ENCODE measurements around the gene MRPL49. TPM values are rescaled to one million over a fixed set of nuclear protein-coding genes. Genes with fewer than 3 reads are reported as not detected.

Gene MRPL49
- total and polyA plus RNA-seq, 9 of the 15 experiments (the other 6 are each of a cell fraction or from before 2014, with no cell fraction given) = 74.3 to 132 (median 91.2) TPM

DNA sequence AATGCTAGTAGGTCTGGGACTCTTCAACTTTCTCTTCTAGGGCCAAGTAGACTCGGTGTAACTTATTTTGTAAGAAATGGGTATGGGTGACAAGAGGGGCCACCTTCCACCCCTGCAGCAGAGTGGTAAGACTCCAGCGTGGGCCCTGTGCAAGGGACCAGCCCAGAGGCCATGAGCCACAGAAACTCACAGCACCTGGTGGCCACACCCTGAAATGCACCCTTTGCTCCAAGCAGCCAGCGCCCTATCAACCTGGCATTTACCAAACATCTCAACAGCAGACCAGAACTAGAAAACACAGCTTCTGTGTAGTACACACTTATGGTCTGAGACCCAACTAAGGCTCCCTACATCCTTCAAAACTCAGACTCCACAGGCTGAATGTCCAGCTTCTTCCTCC, 44.0 kb upstream of the MRPL49 start:
- H3K9ac ChIP-seq (ENCODE audit: insufficient read depth in 1 of 2, low read depth in 2 of 2, low read length in 2 of 2) = no peak overlapping the region; a peak in 1 of 4 replicates
- H3K27me3 ChIP-seq (ENCODE audit: control insufficient read depth in 2 of 2, insufficient read depth in 2 of 2, low read length in 2 of 2) = no peaks in the 10 kb centered on the region
- H3K4me3 ChIP-seq = no peak overlapping the region
- H3K27ac ChIP-seq (ENCODE audit: extremely low read depth, low read depth, low read length) = 0 out of 3 replicates have a peak overlapping the region, but pooled peaks have one; percentile 16
- no peaks in the 10 kb centered on the region for H3K9me1 ChIP-seq (ENCODE audit: control insufficient read depth, insufficient read depth, low read length)
- ATAC-seq (peak; percentile 93), DNase-seq (ENCODE audit: extremely low read depth in 1 of 4, low spot score in 3 of 4) (peak; percentile 62 to 75 (median 65)), FAIRE-seq (peak; percentile 85)
- peaks cover 20 to 22% of the 10 kb centered on the region in 2 experiments; a peak in 4 of 5 replicates for H3K4me1 ChIP-seq (replicated peaks in 1 of 2; ENCODE audit: control insufficient read depth in 2 of 2, insufficient read depth in 2 of 2, low read length in 2 of 2)
- WGBS (ENCODE audit: insufficient coverage, low coverage, missing lambda C conversion rate) = 36% methylated on average over 3 of the region's 3 CpGs
- BruUV-seq (replicated peaks) = no TSS peak
- no peak overlapping the region for H2AFZ ChIP-seq (ENCODE audit: low read depth, low read length)
- in situ Hi-C loops (cut with MboI) (no loop called here), intact Hi-C loops (cut with micrococcal nuclease) (loop anchor here (1.0 kb wide), 1 partner anchor 64 kb away; the partner anchor contains the start of gene ARL2)
- H3K79me2 ChIP-seq (ENCODE audit: control insufficient read depth, insufficient read depth, low read length) = peaks cover 53% of the 10 kb centered on the region
- peaks cover 70% of the 10 kb centered on the region for H3K36me3 ChIP-seq (ENCODE audit: control insufficient read depth, insufficient read depth, low read length)
- no peak overlapping the region; the same call in 1 of the 2 replicates for H3K4me2 ChIP-seq (ENCODE audit: insufficient read depth, low read length)
- H4K20me1 ChIP-seq (replicated peaks; ENCODE audit: control insufficient read depth, insufficient read depth, low read length) = peaks cover 6% of the 10 kb centered on the region; the same call in 1 of the 2 replicates
- H3K9me3 ChIP-seq (replicated peaks; ENCODE audit: control insufficient read depth, insufficient read depth, low read depth, low read length) = no peaks in the 10 kb centered on the region
- ChIA-PET CTCF (ENCODE audit: low intra/inter-chr PET ratio) (interaction anchor here (0.5 to 3.0 kb wide), 3 partner anchors 65 to 955 kb away, joined by 4 to 18 read pairs (median 5); partner anchors contain the start of gene ARL2), POLR2A (interaction anchor here (0.6 to 2.0 kb wide), 5 partner anchors 9 to 1210 kb away, joined by 3 to 5 read pairs (median 3); no protein-coding TSS in a partner anchor)
- TF ChIP-seq CCAR2 (IDR thresholded peaks at IDR 0.05; ENCODE audit: low read depth, low read length) (no peak), SMC3 (conservative IDR thresholded peaks at IDR 0.05; ENCODE audit: insufficient read depth, low read depth, low read length) (peak; percentile 58; the same call in 1 of the 2 replicates), RAD21 (CRISPR knock-in tag; conservative IDR thresholded peaks at IDR 0.05 in 1 of 2, IDR thresholded peaks at IDR 0.05 in 1 of 2) (peak; percentile 50 to 60), YY1 (IDR thresholded peaks at IDR 0.05; ENCODE audit: borderline replicate concordance in 1 of 3, control insufficient read depth in 1 of 3, extremely low read depth in 1 of 3, insufficient read depth in 3 of 3, insufficient read length in 1 of 3, insufficient replicate concordance in 2 of 3, low read depth in 1 of 3, low read length in 2 of 3) (peak in 2 of 3 experiments; percentile 28 to 47), FOXP1 (CRISPR knock-in tag; IDR thresholded peaks at IDR 0.05) (0 out of 2 replicates have a peak, but pooled peaks have one; percentile 62), TEAD1 (CRISPR knock-in tag; IDR thresholded peaks at IDR 0.05) (0 out of 4 replicates have a peak, but pooled peaks of 1 of the 2 experiments have one; percentile 22), ELF2 (CRISPR knock-in tag; IDR thresholded peaks at IDR 0.05) (no peak), ETV1 (tag; conservative IDR thresholded peaks at IDR 0.05; ENCODE audit: low read depth) (no peak), NFIC (IDR thresholded peaks at IDR 0.05) (no peak)
- TF ChIP-seq, protein P1, sequence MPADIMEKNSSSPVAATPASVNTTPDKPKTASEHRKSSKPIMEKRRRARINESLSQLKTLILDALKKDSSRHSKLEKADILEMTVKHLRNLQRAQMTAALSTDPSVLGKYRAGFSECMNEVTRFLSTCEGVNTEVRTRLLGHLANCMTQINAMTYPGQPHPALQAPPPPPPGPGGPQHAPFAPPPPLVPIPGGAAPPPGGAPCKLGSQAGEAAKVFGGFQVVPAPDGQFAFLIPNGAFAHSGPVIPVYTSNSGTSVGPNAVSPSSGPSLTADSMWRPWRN (IDR thresholded peaks at IDR 0.05; ENCODE audit: low read depth) = no peak
- TF ChIP-seq, protein P2, sequence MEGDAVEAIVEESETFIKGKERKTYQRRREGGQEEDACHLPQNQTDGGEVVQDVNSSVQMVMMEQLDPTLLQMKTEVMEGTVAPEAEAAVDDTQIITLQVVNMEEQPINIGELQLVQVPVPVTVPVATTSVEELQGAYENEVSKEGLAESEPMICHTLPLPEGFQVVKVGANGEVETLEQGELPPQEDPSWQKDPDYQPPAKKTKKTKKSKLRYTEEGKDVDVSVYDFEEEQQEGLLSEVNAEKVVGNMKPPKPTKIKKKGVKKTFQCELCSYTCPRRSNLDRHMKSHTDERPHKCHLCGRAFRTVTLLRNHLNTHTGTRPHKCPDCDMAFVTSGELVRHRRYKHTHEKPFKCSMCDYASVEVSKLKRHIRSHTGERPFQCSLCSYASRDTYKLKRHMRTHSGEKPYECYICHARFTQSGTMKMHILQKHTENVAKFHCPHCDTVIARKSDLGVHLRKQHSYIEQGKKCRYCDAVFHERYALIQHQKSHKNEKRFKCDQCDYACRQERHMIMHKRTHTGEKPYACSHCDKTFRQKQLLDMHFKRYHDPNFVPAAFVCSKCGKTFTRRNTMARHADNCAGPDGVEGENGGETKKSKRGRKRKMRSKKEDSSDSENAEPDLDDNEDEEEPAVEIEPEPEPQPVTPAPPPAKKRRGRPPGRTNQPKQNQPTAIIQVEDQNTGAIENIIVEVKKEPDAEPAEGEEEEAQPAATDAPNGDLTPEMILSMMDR (IDR thresholded peaks at IDR 0.05 in 2 of 3, conservative IDR thresholded peaks at IDR 0.05 in 1 of 3; ENCODE audit: insufficient read depth in 2 of 3, low read depth in 1 of 3, low read length in 3 of 3) = peak; percentile 80 to 87 (median 83)
